ENCODE data around the gene CDH13.

CDH13 gene

DNA sequence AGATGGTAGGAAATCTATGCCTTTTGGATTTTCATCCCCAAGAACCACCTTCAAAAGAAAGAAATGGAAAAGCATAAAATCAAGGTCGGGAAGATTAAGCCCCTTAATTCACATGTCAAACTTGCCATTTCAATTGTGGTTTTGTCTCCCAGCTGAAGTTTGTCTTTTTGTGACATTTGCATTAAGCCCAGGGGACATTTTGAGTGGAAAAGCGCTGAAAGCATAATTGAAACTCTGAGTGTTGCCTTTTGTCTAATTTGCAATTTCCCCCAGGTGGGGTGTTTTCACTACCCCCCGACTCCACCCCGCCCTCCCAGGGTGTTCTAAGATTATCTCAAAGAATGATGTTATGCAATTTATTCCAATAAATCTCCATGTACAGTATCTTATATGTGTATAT, 396.2 kb downstream of the CDH13 start:
- H3K4me2 ChIP-seq (ENCODE audit: low read depth, low read length) = no peak overlapping the region
- no peak for DNase-seq
- TF ChIP-seq, protein P1, sequence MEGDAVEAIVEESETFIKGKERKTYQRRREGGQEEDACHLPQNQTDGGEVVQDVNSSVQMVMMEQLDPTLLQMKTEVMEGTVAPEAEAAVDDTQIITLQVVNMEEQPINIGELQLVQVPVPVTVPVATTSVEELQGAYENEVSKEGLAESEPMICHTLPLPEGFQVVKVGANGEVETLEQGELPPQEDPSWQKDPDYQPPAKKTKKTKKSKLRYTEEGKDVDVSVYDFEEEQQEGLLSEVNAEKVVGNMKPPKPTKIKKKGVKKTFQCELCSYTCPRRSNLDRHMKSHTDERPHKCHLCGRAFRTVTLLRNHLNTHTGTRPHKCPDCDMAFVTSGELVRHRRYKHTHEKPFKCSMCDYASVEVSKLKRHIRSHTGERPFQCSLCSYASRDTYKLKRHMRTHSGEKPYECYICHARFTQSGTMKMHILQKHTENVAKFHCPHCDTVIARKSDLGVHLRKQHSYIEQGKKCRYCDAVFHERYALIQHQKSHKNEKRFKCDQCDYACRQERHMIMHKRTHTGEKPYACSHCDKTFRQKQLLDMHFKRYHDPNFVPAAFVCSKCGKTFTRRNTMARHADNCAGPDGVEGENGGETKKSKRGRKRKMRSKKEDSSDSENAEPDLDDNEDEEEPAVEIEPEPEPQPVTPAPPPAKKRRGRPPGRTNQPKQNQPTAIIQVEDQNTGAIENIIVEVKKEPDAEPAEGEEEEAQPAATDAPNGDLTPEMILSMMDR (IDR thresholded peaks at IDR 0.05; ENCODE audit: low read length) = no peak
- TF ChIP-seq EZH2phosphoT487 (IDR thresholded peaks at IDR 0.05; ENCODE audit: low read length) (no peak), EZH2 (optimal IDR thresholded peaks at IDR 0.05; ENCODE audit: low read depth, low read length) (no peak)

DNA sequence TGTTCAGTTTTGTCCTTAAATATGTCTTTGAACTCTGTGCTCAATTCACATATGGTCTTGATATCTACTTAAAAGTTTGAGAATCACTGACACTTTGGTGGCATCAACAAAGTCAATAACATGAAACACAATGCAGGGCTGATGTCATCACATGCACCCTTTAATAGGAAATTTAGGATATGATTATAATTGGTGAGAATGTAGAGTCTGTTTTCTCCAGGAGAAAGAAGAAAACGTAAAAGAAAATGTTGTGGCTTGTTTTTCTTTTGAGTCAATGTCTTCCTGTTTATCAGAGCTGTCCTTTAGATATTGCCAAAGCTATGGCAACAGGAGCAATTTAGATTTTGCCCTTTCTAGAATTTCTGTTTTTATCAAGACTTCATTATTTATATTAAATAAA, 396.9 kb downstream of the CDH13 start:
- Histone ChIP-seq H3K4me2 (ENCODE audit: low read depth, low read length) (no peak overlapping the region), H3K9ac (ENCODE audit: low read length) (no peak overlapping the region), H3K36me3 (replicated peaks; ENCODE audit: insufficient read depth, low read length) (no peaks in the 10 kb centered on the region), H3K4me3 (ENCODE audit: low read length) (no peak overlapping the region), H3F3A (ENCODE audit: insufficient read depth, low read length) (no peaks in the 10 kb centered on the region), H3K9me2 (replicated peaks; ENCODE audit: insufficient read depth, low read length) (no peaks in the 10 kb centered on the region), H3K4me1 (ENCODE audit: low read length) (no peaks in the 10 kb centered on the region), H2AFZ (ENCODE audit: low read length) (no peak overlapping the region), H3K9me3 (replicated peaks; ENCODE audit: insufficient read depth, low read length) (no peaks in the 10 kb centered on the region), H3K27ac (ENCODE audit: low read length) (no peak overlapping the region), H4K20me1 (ENCODE audit: insufficient read depth, low read length) (no peaks in the 10 kb centered on the region), H3K27me3 (replicated peaks; ENCODE audit: insufficient read depth, low read length) (no peaks in the 10 kb centered on the region), H3K79me2 (ENCODE audit: low read length) (no peaks in the 10 kb centered on the region)
- DNase-seq = no peak
- TF ChIP-seq, protein P1 (IDR thresholded peaks at IDR 0.05; ENCODE audit: low read length) = no peak
- TF ChIP-seq EZH2 (optimal IDR thresholded peaks at IDR 0.05; ENCODE audit: low read depth, low read length) (no peak), EZH2phosphoT487 (IDR thresholded peaks at IDR 0.05; ENCODE audit: low read length) (no peak)

More for the DNA sequence above, 396.2 kb downstream of the CDH13 start:
- H3K9ac ChIP-seq (ENCODE audit: low read length) = no peak overlapping the region
- H3K4me1 ChIP-seq (ENCODE audit: low read length) = no peaks in the 10 kb centered on the region
- H3K36me3 ChIP-seq (replicated peaks; ENCODE audit: insufficient read depth, low read length) = no peaks in the 10 kb centered on the region
- no peaks in the 10 kb centered on the region for H3K27me3 ChIP-seq (replicated peaks; ENCODE audit: insufficient read depth, low read length)
- H3K27ac ChIP-seq (ENCODE audit: low read length) = no peak overlapping the region
- H3K79me2 ChIP-seq (ENCODE audit: low read length) = no peaks in the 10 kb centered on the region
- H4K20me1 ChIP-seq (ENCODE audit: insufficient read depth, low read length) = no peaks in the 10 kb centered on the region
- no peak overlapping the region for H3K4me3 ChIP-seq (ENCODE audit: low read length)
- H2AFZ ChIP-seq (ENCODE audit: low read length) = no peak overlapping the region
- H3F3A ChIP-seq (ENCODE audit: insufficient read depth, low read length) = no peaks in the 10 kb centered on the region
- no peaks in the 10 kb centered on the region for H3K9me2 ChIP-seq (replicated peaks; ENCODE audit: insufficient read depth, low read length)
- H3K9me3 ChIP-seq (replicated peaks; ENCODE audit: insufficient read depth, low read length) = no peaks in the 10 kb centered on the region

DNA sequence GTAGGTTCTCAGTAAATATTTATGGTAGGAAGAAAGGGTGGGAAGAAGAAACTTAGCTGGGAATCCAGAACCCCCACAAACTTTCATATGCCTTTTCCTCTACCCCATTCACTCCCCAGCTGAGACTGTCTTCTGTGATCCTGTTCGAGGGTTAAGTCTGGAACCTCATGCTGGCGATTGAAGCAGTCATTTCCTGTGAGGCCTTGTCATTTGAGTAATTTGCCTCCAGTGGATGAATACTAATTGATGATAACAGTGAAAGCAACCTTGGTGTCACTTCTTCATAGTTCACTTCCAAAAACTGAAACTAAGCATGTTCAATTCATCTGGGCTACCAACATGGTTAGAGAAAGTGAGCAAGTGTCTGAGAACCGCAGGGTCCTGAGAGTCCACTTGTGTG, 401.2 kb downstream of the CDH13 start:
- no peak for TF ChIP-seq EZH2phosphoT487 (IDR thresholded peaks at IDR 0.05; ENCODE audit: low read length)
- no peak for TF ChIP-seq EZH2 (optimal IDR thresholded peaks at IDR 0.05; ENCODE audit: low read depth, low read length)
- TF ChIP-seq, protein P1 (IDR thresholded peaks at IDR 0.05; ENCODE audit: low read length) = no peak
- Histone ChIP-seq H3K79me2 (ENCODE audit: low read length) (no peaks in the 10 kb centered on the region), H3F3A (ENCODE audit: insufficient read depth, low read length) (no peaks in the 10 kb centered on the region), H3K36me3 (replicated peaks; ENCODE audit: insufficient read depth, low read length) (no peaks in the 10 kb centered on the region), H3K4me2 (ENCODE audit: low read depth, low read length) (no peak overlapping the region), H3K9ac (ENCODE audit: low read length) (no peak overlapping the region), H3K27ac (ENCODE audit: low read length) (no peak overlapping the region), H3K27me3 (replicated peaks; ENCODE audit: insufficient read depth, low read length) (no peaks in the 10 kb centered on the region), H3K4me1 (ENCODE audit: low read length) (no peaks in the 10 kb centered on the region), H4K20me1 (ENCODE audit: insufficient read depth, low read length) (no peaks in the 10 kb centered on the region), H3K9me3 (replicated peaks; ENCODE audit: insufficient read depth, low read length) (no peaks in the 10 kb centered on the region), H2AFZ (ENCODE audit: low read length) (no peak overlapping the region), H3K9me2 (replicated peaks; ENCODE audit: insufficient read depth, low read length) (no peaks in the 10 kb centered on the region), H3K4me3 (ENCODE audit: low read length) (no peak overlapping the region)
- DNase-seq = no peak
